AG09309 (cell line): ENCODE measurements around the gene EDN3.

Source experiments
- DNase-seq: peaks from one replicate; pipeline ENCODE4 v3.0.0-alpha.2; 2010; ENCODE audit warnings: low read depth
- H3K4me3 ChIP-seq: 2 replicates; pipeline ENCODE4 v1.5.1; 2011; ENCODE audit warnings: mild to moderate bottlenecking, low read depth, low read length, moderate library complexity; ENCODE audit not compliant: control insufficient read depth
- TF ChIP-seq, protein P1 (sequence below): IDR thresholded peaks from 2 replicates; pipeline ENCODE4 v1.5.1; 2011; ENCODE audit warnings: mild to moderate bottlenecking, low read depth, low read length, inconsistent platforms; ENCODE audit not compliant: insufficient read depth, control insufficient read depth; ENCODE audit errors: missing control alignments

EDN3 gene

DNA sequence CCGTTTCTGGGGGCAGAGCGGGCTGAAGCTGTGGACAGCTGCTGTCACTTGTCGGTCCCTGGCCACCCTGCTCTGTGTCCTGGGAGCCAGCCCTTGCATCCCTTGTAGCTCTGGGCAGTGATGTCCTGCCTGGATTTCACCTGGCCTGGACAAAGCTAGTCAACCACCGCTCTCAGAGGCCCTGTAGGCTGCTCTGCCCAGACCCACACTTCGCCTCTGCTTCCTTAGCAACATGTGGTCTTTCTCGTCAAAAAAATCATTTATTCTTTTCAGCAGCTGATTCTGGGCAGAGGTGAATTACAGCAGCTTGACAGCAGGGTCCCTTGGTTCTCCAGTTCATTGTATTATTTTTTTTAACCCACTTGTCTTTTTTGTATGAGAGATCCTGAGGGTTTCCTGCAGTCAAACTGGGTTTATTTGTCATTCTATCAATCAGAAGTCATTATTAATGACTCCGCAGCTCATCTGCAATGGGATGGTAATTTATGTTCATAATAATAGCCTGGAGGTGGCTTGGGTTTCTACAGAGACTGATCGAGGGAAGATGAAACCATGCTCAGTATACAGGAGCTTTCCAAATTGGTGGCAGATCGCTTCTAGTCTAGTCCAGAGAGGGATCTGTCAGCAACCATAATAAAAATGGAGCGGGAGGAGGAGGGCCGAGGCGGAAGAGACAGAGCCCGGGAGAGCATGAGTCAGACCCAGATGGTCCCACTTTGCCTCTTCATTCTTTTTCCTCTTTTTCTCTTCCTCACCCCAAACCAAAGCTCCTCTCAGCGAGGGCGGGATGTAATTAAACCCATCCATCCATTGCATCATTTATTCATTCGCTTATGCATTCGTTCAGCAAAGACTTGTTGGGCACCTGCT is 22.4 kb downstream of the EDN3 start:
- no peak for DNase-seq
- no peak overlapping the region for H3K4me3 ChIP-seq
- TF ChIP-seq, protein P1, sequence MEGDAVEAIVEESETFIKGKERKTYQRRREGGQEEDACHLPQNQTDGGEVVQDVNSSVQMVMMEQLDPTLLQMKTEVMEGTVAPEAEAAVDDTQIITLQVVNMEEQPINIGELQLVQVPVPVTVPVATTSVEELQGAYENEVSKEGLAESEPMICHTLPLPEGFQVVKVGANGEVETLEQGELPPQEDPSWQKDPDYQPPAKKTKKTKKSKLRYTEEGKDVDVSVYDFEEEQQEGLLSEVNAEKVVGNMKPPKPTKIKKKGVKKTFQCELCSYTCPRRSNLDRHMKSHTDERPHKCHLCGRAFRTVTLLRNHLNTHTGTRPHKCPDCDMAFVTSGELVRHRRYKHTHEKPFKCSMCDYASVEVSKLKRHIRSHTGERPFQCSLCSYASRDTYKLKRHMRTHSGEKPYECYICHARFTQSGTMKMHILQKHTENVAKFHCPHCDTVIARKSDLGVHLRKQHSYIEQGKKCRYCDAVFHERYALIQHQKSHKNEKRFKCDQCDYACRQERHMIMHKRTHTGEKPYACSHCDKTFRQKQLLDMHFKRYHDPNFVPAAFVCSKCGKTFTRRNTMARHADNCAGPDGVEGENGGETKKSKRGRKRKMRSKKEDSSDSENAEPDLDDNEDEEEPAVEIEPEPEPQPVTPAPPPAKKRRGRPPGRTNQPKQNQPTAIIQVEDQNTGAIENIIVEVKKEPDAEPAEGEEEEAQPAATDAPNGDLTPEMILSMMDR = no peak

DNA sequence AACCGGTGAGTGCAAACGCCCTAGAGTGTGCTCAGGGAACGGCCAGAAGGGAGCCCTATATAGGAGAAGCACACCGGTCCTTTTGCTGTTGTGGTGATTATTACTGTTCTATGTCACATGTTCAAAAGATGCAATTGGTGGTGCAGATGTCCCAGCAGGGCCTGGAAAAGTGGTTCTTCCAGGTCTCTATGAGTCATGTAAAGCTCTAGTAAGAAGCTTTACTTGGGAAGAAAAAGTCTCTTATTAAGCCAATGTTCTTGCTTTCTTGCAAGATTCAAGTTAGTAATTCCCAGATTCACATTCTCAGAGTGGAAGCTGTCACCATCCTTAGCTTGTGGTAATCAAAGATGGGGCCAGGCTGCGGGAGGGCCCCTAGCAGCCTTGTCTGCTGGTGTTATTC is 23.3 kb downstream of the EDN3 start:
- TF ChIP-seq, protein P1 = no peak
- DNase-seq = no peak
- H3K4me3 ChIP-seq = no peak overlapping the region

DNA sequence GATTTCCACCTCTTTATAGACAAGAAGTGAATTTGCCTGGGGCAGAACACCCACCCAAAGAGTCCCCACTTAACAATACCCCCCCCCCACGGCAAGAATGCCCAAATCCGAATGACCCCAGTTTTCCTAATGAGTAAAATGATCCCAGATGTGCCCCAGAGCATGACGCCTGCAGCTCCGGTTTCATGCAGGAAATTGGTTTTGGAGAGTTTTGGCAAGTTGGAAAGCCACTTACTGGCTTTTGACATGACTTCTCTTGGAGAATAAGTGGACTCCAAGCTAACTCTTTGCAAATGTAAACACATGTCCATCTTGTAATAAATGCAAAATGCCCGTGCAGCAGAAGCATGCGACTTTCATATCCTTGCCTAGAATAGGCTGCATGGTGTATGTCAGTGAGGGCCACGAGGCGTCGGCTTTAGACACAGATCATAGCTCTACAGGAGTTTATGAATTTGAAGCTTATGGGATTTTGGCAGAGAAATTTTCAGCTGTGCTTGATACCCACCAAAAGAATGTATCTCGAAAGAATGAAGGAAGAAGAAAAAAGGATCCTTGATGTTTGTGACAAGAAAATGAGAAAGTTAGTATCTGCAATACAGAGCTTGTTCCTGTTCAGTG is 24.2 kb downstream of the EDN3 start:
- TF ChIP-seq, protein P1 = no peak
- no peak overlapping the region for H3K4me3 ChIP-seq

DNA sequence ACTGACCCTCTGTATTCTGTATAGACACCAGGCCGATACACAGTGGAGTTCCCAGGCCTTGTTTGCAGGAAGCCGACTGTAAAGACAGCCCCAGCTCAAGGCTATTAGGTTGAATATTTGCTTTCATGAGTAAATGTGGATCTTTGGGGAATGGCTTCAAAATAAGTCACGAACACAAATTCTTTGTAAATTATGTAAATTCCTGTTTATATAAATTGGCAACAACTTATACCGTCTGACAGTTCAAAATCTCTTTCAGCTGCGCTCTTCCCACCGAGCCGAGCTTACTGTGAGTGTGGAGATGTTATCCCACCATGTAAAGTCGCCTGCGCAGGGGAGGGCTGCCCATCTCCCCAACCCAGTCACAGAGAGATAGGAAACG is 24.7 kb downstream of the EDN3 start:
- H3K4me3 ChIP-seq = no peak overlapping the region
- no peak for DNase-seq
- TF ChIP-seq, protein P1 = no peak

More for the DNA sequence above, 24.2 kb downstream of the EDN3 start:
- DNase-seq = no peak

DNA sequence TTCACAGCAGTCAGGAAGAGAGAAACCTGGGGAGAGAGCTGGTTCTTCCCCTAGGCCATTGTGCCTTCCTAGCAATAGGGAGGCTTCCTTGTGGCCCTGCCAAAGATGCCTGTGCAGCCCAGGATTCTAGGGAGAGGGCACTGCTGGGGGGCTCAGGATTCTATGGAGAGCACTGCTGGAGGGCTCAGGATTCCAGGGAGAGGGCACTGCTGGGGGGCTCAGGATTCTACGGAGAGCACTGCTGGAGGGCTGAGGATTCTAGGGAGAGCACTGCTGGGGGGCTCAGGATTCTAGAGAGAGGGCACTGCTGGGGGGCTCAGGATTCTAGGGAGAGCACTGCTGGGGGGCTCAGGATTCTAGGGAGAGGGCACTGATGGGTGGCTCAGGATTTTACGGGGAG is 25.8 kb downstream of the EDN3 start:
- TF ChIP-seq, protein P1 = no peak
- DNase-seq = no peak
- no peak overlapping the region for H3K4me3 ChIP-seq

DNA sequence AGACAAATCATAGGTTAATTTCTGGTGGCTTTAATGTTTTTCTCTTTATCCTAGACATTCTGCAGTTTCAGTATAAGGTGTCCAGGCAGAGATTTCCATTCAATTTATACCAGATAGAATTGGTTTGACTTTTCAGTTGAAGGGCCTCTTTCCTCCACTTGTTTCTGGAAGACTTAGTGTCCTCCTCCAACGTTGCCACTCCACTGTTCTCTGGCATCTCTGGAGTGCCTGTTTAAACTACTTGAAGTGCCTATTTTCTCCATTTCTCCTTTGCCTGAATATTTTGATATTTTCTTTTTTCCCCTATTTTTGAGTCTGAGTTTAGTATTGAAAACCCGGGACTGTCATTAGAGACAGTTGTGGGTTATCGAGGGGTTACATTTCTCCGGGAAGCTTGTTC is 27.7 kb downstream of the EDN3 start:
- no peak for DNase-seq
- no peak overlapping the region for H3K4me3 ChIP-seq
- TF ChIP-seq, protein P1 = no peak
